ENCODE measurements around the gene KIF19.

KIF19 gene

GRCh38 chr17:74355065-74355464, 29.0 kb downstream of the KIF19 start:
- Histone ChIP-seq H3K79me2 (ENCODE audit: insufficient read depth, low read length) (no peaks in the 10 kb centered on the region), H3K9ac (ENCODE audit: low read length) (no peak overlapping the region), H3F3A (ENCODE audit: insufficient read depth) (no peaks in the 10 kb centered on the region), H3K27ac (ENCODE audit: low read depth, low read length) (no peak overlapping the region), H3K4me3 (ENCODE audit: insufficient read depth, low read length, poor library complexity, severe bottlenecking) (no peak overlapping the region), H4K20me1 (ENCODE audit: low read depth, low read length) (no peaks in the 10 kb centered on the region), H3K9me2 (replicated peaks; ENCODE audit: insufficient read depth, low read length) (no peaks in the 10 kb centered on the region), H2AFZ (ENCODE audit: low read depth, low read length, severe bottlenecking) (no peak overlapping the region), H3K36me3 (ENCODE audit: low read length) (no peaks in the 10 kb centered on the region), H3K27me3 (ENCODE audit: low read length) (no peaks in the 10 kb centered on the region), H3K4me2 (ENCODE audit: low read depth, low read length, poor library complexity, severe bottlenecking) (no peak overlapping the region), H3K9me3 (ENCODE audit: insufficient read depth, low read length) (no peaks in the 10 kb centered on the region)
- no peak for TF ChIP-seq CTCF (IDR thresholded peaks at IDR 0.05; ENCODE audit: insufficient read depth, low read length, poor library complexity, severe bottlenecking)

- Histone ChIP-seq H3K4me2 (ENCODE audit: low read depth, low read length, poor library complexity, severe bottlenecking) (no peak overlapping the region), H3K9me3 (ENCODE audit: insufficient read depth, low read length) (no peaks in the 10 kb centered on the region), H3F3A (ENCODE audit: insufficient read depth) (no peaks in the 10 kb centered on the region), H3K27ac (ENCODE audit: low read depth, low read length) (no peak overlapping the region), H2AFZ (ENCODE audit: low read depth, low read length, severe bottlenecking) (no peak overlapping the region), H3K79me2 (ENCODE audit: insufficient read depth, low read length) (no peaks in the 10 kb centered on the region), H3K9me2 (replicated peaks; ENCODE audit: insufficient read depth, low read length) (no peaks in the 10 kb centered on the region), H3K27me3 (ENCODE audit: low read length) (no peaks in the 10 kb centered on the region), H3K4me3 (ENCODE audit: insufficient read depth, low read length, poor library complexity, severe bottlenecking) (no peak overlapping the region), H3K36me3 (ENCODE audit: low read length) (no peaks in the 10 kb centered on the region), H3K9ac (ENCODE audit: low read length) (no peak overlapping the region), H4K20me1 (ENCODE audit: low read depth, low read length) (no peaks in the 10 kb centered on the region)
- TF ChIP-seq CTCF (IDR thresholded peaks at IDR 0.05; ENCODE audit: insufficient read depth, low read length, poor library complexity, severe bottlenecking) (no peak), EZH2phosphoT487 (conservative IDR thresholded peaks at IDR 0.05; ENCODE audit: low read length) (no peak)
Observed at GRCh38 chr17:74356646-74357465, 30.8 kb downstream of the KIF19 start.

GRCh38 chr17:74357466-74357809, 31.4 kb downstream of the KIF19 start:
- Histone ChIP-seq H2AFZ (ENCODE audit: low read depth, low read length, severe bottlenecking) (no peak overlapping the region), H3K27ac (ENCODE audit: low read depth, low read length) (no peak overlapping the region), H3K9me2 (replicated peaks; ENCODE audit: insufficient read depth, low read length) (no peaks in the 10 kb centered on the region), H4K20me1 (ENCODE audit: low read depth, low read length) (no peaks in the 10 kb centered on the region), H3K27me3 (ENCODE audit: low read length) (no peaks in the 10 kb centered on the region), H3K4me2 (ENCODE audit: low read depth, low read length, poor library complexity, severe bottlenecking) (no peak overlapping the region), H3K36me3 (ENCODE audit: low read length) (no peaks in the 10 kb centered on the region), H3K4me3 (ENCODE audit: insufficient read depth, low read length, poor library complexity, severe bottlenecking) (no peak overlapping the region), H3K9ac (ENCODE audit: low read length) (no peak overlapping the region), H3F3A (ENCODE audit: insufficient read depth) (no peaks in the 10 kb centered on the region), H3K79me2 (ENCODE audit: insufficient read depth, low read length) (no peaks in the 10 kb centered on the region), H3K9me3 (ENCODE audit: insufficient read depth, low read length) (no peaks in the 10 kb centered on the region)
- TF ChIP-seq EZH2phosphoT487 (conservative IDR thresholded peaks at IDR 0.05; ENCODE audit: low read length) = no peak
- no peak for TF ChIP-seq CTCF (IDR thresholded peaks at IDR 0.05; ENCODE audit: insufficient read depth, low read length, poor library complexity, severe bottlenecking)
